ENCODE measurements around the gene FGGY. TPM values are rescaled to one million over a fixed set of nuclear protein-coding genes. Genes with fewer than 3 reads are reported as not detected.

Gene FGGY
- total RNA-seq, 1 donor from 2014 or later, result 31.2 TPM

- intact Hi-C loops (cut with micrococcal nuclease), result loop anchor here (10.0 kb wide), 1 partner anchor 906 kb away; the partner anchor contains the start of gene JUN
Measured at GRCh38 chr1:59690171-59690930, 393.5 kb downstream of the FGGY start.

GRCh38 chr1:59691261-59691660 lies 394.4 kb downstream of the FGGY start:
- Histone ChIP-seq H3K4me1 (peaks cover 13% of the 10 kb centered on the region), H3K9me3 (replicated peaks) (no peaks in the 10 kb centered on the region), H3K36me3 (no peaks in the 10 kb centered on the region), H3K27ac (replicated peaks) (peak overlapping the region; percentile 52), H3K27me3 (ENCODE audit: low read depth) (no peaks in the 10 kb centered on the region), H3K4me3 (no peak overlapping the region)
- TF ChIP-seq CTCF (IDR thresholded peaks at IDR 0.05; ENCODE audit: borderline replicate concordance), result no peak
- intact Hi-C loops (cut with micrococcal nuclease), result loop anchor here (10.0 kb wide), 1 partner anchor 906 kb away; the partner anchor contains the start of gene JUN
- peak; percentile 40 for DNase-seq

More at GRCh38 chr1:59690171-59690930, 393.5 kb downstream of the FGGY start:
- peak overlapping the region; percentile 52 for H3K27ac ChIP-seq (replicated peaks)
- TF ChIP-seq CTCF (IDR thresholded peaks at IDR 0.05; ENCODE audit: borderline replicate concordance), result no peak
- H3K9me3 ChIP-seq (replicated peaks), result no peaks in the 10 kb centered on the region
- H3K27me3 ChIP-seq (ENCODE audit: low read depth), result no peaks in the 10 kb centered on the region
- no peaks in the 10 kb centered on the region for H3K36me3 ChIP-seq
- peaks cover 17% of the 10 kb centered on the region for H3K4me1 ChIP-seq
- no peak for DNase-seq
- H3K4me3 ChIP-seq, result no peak overlapping the region

- intact Hi-C loops (cut with micrococcal nuclease), result loop anchor here (10.0 kb wide), 1 partner anchor 908 kb away; the partner anchor contains the start of gene JUN
Measured at GRCh38 chr1:59692591-59692990, 395.7 kb downstream of the FGGY start.

GRCh38 chr1:59693406-59693805 lies 396.5 kb downstream of the FGGY start:
- Histone ChIP-seq H3K9me3 (replicated peaks) (no peaks in the 10 kb centered on the region), H3K27me3 (ENCODE audit: low read depth) (no peaks in the 10 kb centered on the region), H3K4me3 (no peak overlapping the region), H3K36me3 (no peaks in the 10 kb centered on the region), H3K4me1 (peaks cover 22% of the 10 kb centered on the region), H3K27ac (replicated peaks) (no peak overlapping the region)
- TF ChIP-seq CTCF (IDR thresholded peaks at IDR 0.05; ENCODE audit: borderline replicate concordance), result no peak
- intact Hi-C loops (cut with micrococcal nuclease), result loop anchor here (10.0 kb wide), 1 partner anchor 909 kb away; the partner anchor contains the start of gene JUN
- no peak for DNase-seq

More at GRCh38 chr1:59692591-59692990, 395.7 kb downstream of the FGGY start:
- no peak for TF ChIP-seq CTCF (IDR thresholded peaks at IDR 0.05; ENCODE audit: borderline replicate concordance)
- Histone ChIP-seq H3K4me1 (peaks cover 17% of the 10 kb centered on the region), H3K27me3 (ENCODE audit: low read depth) (no peaks in the 10 kb centered on the region), H3K27ac (replicated peaks) (peak overlapping the region; percentile 52), H3K9me3 (replicated peaks) (no peaks in the 10 kb centered on the region), H3K36me3 (no peaks in the 10 kb centered on the region), H3K4me3 (no peak overlapping the region)
- no peak for DNase-seq

GRCh38 chr1:59695252-59695651 lies 398.4 kb downstream of the FGGY start:
- no peak overlapping the region for H3K4me3 ChIP-seq
- H3K36me3 ChIP-seq, result no peaks in the 10 kb centered on the region
- H3K27me3 ChIP-seq (ENCODE audit: low read depth), result no peaks in the 10 kb centered on the region
- TF ChIP-seq CTCF (IDR thresholded peaks at IDR 0.05; ENCODE audit: borderline replicate concordance), result no peak
- H3K4me1 ChIP-seq, result peaks cover 34% of the 10 kb centered on the region
- no peak for DNase-seq
- intact Hi-C loops (cut with micrococcal nuclease), result loop anchor here (5.0 to 10.0 kb wide), 3 partner anchors 62 to 953 kb away; partner anchors contain the start of gene JUN
- H3K9me3 ChIP-seq (replicated peaks), result no peaks in the 10 kb centered on the region
- no peak overlapping the region for H3K27ac ChIP-seq (replicated peaks)

Data from left ventricle myocardium inferior (tissue), 1 donor.